DOHH2 (cell line): Measurements from ENCODE around the gene HSDL1.

Source experiments
- H3F3A ChIP-seq: fragments of 200-600 bp; sonication (generic), shearing (Covaris generic); 2 replicates; pipeline ENCODE4 v1.6.0; 2016; ENCODE audit warnings: antibody characterized with exemption, mild to moderate bottlenecking; ENCODE audit not compliant: control insufficient read depth, insufficient read depth
- H3K27ac ChIP-seq: fragments of 200-600 bp; sonication (generic); 2 replicates; pipeline ENCODE4 v1.5.1; 2014; ENCODE audit warnings: low read depth, mild to moderate bottlenecking, low read length, moderate library complexity
- H3K27me3 ChIP-seq: fragments of 200-600 bp; sonication (generic); 2 replicates; pipeline ENCODE4 v1.6.1; 2014; ENCODE audit warnings: mild to moderate bottlenecking, low read length, mixed read lengths; ENCODE audit not compliant: control insufficient read depth
- H3K36me3 ChIP-seq: fragments of 200-600 bp; sonication (generic); 2 replicates; pipeline ENCODE4 v1.6.1; 2014; ENCODE audit warnings: mild to moderate bottlenecking, low read length, moderate library complexity, mixed read lengths; ENCODE audit not compliant: control insufficient read depth
- H3K4me1 ChIP-seq: fragments of 200-600 bp; sonication (generic); 2 replicates; pipeline ENCODE4 v1.6.1; 2014; ENCODE audit warnings: mild to moderate bottlenecking, low read length, mixed read lengths; ENCODE audit not compliant: control insufficient read depth
- H3K4me2 ChIP-seq: fragments of 200-600 bp; sonication (generic); 2 replicates; pipeline ENCODE4 v1.6.0; 2014; ENCODE audit warnings: mild to moderate bottlenecking, low read length, moderate library complexity
- H3K4me3 ChIP-seq: fragments of 200-600 bp; sonication (generic); 2 replicates; pipeline ENCODE4 v1.5.1; 2014; ENCODE audit warnings: mild to moderate bottlenecking, low read length, mixed read lengths
- H3K79me2 ChIP-seq: fragments of 200-600 bp; sonication (generic); 2 replicates; pipeline ENCODE4 v1.6.1; 2014; ENCODE audit warnings: mild to moderate bottlenecking, low read length, mixed read lengths; ENCODE audit not compliant: control insufficient read depth
- H3K9me2 ChIP-seq: fragments of 200-600 bp; sonication (generic); replicated peaks from 2 replicates; pipeline ENCODE4 v1.6.1; 2014; ENCODE audit warnings: mild to moderate bottlenecking, low read length, mixed read lengths; ENCODE audit not compliant: control insufficient read depth
- H3K9me3 ChIP-seq: fragments of 200-600 bp; sonication (generic); 2 replicates; pipeline ENCODE4 v1.6.1; 2014; ENCODE audit warnings: antibody characterized with exemption, low read length, mixed read lengths; ENCODE audit not compliant: control insufficient read depth, insufficient read depth
- H4K20me1 ChIP-seq: fragments of 200-600 bp; sonication (generic); 2 replicates; pipeline ENCODE4 v1.6.0; 2014; ENCODE audit warnings: low read depth, mild to moderate bottlenecking, antibody characterized with exemption, low read length, moderate library complexity; ENCODE audit not compliant: control insufficient read depth, insufficient read depth
- EZH2phosphoT487 ChIP-seq: fragments of 200-600 bp; sonication (generic); IDR thresholded peaks from 2 replicates; pipeline ENCODE4 v1.6.1; 2017; ENCODE audit warnings: borderline replicate concordance, mild to moderate bottlenecking, antibody characterized with exemption, low read length, moderate library complexity, mixed read lengths
- TF ChIP-seq, protein P1 (sequence below): fragments of 200-600 bp; sonication (generic); IDR thresholded peaks from one replicate; pipeline ENCODE4 v1.5.1; 2014; ENCODE audit warnings: antibody characterized with exemption, mild to moderate bottlenecking, low read depth, low read length; ENCODE audit not compliant: poor library complexity, severe bottlenecking

Gene HSDL1

DNA sequence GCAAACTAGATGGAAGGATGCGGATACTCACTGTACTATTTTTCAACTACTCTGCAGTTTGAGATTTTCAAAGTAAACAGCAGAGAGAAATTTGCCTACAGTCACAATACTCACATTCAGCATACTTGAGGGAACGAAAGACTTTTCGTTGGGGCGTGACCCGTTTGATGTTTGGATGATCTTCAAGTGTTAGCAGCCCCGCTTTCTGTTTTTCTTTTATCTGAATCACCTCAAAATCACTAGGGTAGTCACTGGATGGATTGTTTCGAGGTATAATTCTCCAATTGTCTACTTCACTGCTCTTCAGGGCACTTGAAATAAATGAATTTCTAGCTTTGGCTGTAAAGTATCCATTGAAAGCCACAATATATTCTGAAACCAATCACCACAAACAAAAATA is 46.0 kb downstream of the HSDL1 start:
- no peak overlapping the region for H3K27ac ChIP-seq
- H3K4me1 ChIP-seq = peaks cover 12% of the 10 kb centered on the region
- no peaks in the 10 kb centered on the region for H3K9me2 ChIP-seq
- no peak overlapping the region for H3K4me3 ChIP-seq
- H3F3A ChIP-seq = no peaks in the 10 kb centered on the region
- no peaks in the 10 kb centered on the region for H4K20me1 ChIP-seq
- H3K27me3 ChIP-seq = no peaks in the 10 kb centered on the region
- TF ChIP-seq, protein P1, sequence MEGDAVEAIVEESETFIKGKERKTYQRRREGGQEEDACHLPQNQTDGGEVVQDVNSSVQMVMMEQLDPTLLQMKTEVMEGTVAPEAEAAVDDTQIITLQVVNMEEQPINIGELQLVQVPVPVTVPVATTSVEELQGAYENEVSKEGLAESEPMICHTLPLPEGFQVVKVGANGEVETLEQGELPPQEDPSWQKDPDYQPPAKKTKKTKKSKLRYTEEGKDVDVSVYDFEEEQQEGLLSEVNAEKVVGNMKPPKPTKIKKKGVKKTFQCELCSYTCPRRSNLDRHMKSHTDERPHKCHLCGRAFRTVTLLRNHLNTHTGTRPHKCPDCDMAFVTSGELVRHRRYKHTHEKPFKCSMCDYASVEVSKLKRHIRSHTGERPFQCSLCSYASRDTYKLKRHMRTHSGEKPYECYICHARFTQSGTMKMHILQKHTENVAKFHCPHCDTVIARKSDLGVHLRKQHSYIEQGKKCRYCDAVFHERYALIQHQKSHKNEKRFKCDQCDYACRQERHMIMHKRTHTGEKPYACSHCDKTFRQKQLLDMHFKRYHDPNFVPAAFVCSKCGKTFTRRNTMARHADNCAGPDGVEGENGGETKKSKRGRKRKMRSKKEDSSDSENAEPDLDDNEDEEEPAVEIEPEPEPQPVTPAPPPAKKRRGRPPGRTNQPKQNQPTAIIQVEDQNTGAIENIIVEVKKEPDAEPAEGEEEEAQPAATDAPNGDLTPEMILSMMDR = no peak
- TF ChIP-seq EZH2phosphoT487 = no peak
- H3K4me2 ChIP-seq = no peak overlapping the region
- H3K79me2 ChIP-seq = peaks cover 59% of the 10 kb centered on the region
- H3K36me3 ChIP-seq = peaks cover 56% of the 10 kb centered on the region
- H3K9me3 ChIP-seq = no peaks in the 10 kb centered on the region

DNA sequence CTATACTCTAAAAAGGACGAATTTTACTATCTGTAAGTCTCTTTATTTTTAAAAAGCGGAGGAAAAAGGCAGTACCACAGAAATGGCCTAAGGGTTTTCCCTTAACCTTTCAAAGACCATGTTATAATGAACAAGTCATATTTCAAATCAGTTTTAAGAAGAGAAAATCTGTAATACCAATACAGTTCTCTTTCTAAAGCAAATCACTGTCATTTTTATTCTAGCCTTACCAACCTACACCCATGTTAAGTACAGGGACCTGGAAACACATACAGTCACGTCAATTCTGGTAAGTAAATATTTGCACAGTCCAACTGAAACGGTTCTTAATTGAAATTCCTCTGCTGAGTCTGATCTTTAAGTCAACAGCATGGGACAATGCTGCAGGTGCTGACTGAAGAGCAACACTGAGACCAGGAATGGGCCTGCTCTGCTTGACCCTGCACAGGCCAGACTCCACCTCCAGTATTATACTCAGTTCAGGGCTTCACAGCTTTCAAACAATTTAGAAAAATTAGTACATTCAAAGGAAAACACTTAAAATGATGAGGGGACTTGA is 48.5 kb downstream of the HSDL1 start:
- no peak for TF ChIP-seq EZH2phosphoT487
- TF ChIP-seq, protein P1 = no peak
- H3K9me2 ChIP-seq = no peaks in the 10 kb centered on the region
- H3K9me3 ChIP-seq = no peaks in the 10 kb centered on the region
- H3K4me2 ChIP-seq = no peak overlapping the region
- no peaks in the 10 kb centered on the region for H4K20me1 ChIP-seq
- H3K4me1 ChIP-seq = peaks cover 8% of the 10 kb centered on the region
- H3K4me3 ChIP-seq = no peak overlapping the region
- peaks cover 36% of the 10 kb centered on the region for H3K79me2 ChIP-seq
- no peak overlapping the region for H3K27ac ChIP-seq
- H3K27me3 ChIP-seq = no peaks in the 10 kb centered on the region
- H3K36me3 ChIP-seq = peaks cover 74% of the 10 kb centered on the region
- H3F3A ChIP-seq = no peaks in the 10 kb centered on the region

DNA sequence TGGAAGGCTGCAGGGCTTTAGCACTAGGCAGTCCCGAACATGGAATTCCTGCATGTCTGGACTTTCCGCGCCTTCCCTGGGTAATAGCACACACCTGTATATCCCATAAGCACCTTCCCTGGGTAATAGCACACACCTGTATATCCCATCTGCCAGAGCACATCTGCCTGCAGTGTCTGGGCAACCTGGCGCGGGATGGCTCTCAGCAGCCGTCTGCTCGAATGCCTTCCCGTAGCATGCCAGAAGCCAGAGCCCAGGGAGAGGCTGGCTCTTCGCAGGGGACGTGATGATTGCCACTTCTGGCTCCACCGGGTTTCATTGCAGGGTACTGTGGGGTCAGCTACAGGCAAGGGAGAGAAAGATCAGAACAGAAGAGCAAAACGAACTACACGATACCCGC is 49.5 kb downstream of the HSDL1 start:
- Histone ChIP-seq H3K9me2 (no peaks in the 10 kb centered on the region), H3K9me3 (no peaks in the 10 kb centered on the region), H3F3A (no peaks in the 10 kb centered on the region), H3K79me2 (peaks cover 28% of the 10 kb centered on the region), H3K4me1 (peaks cover 6% of the 10 kb centered on the region), H4K20me1 (no peaks in the 10 kb centered on the region), H3K27ac (no peak overlapping the region), H3K4me2 (no peak overlapping the region), H3K36me3 (peaks cover 77% of the 10 kb centered on the region), H3K4me3 (no peak overlapping the region), H3K27me3 (no peaks in the 10 kb centered on the region)
- TF ChIP-seq, protein P1 = no peak
- TF ChIP-seq EZH2phosphoT487 = no peak

DNA sequence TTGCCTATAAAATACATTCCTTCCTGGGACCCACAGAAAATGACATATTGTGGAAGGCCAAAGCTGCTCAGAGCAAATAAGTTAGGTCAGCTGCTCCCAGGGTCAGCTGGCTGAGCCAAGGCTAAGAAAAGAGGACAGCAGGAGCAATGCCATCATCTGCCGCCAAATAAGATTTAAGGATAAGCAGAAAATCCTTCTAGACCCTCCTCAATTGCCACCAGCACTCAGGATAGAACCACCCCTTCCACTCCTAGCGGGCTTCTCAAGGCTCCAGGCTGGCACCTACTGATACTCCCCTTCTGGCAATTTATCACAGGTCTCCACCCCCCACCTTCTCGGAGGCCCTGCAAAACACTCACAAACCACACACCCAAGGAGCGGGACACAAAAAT is 51.1 kb downstream of the HSDL1 start:
- H3K27ac ChIP-seq = no peak overlapping the region
- TF ChIP-seq EZH2phosphoT487 = no peak
- TF ChIP-seq, protein P1 = no peak
- no peak overlapping the region for H3K4me3 ChIP-seq
- no peaks in the 10 kb centered on the region for H3F3A ChIP-seq
- no peaks in the 10 kb centered on the region for H4K20me1 ChIP-seq
- H3K36me3 ChIP-seq = peaks cover 88% of the 10 kb centered on the region
- H3K4me2 ChIP-seq = no peak overlapping the region
- H3K4me1 ChIP-seq = peaks cover 13% of the 10 kb centered on the region
- H3K9me3 ChIP-seq = no peaks in the 10 kb centered on the region
- H3K27me3 ChIP-seq = no peaks in the 10 kb centered on the region
- H3K79me2 ChIP-seq = peaks cover 20% of the 10 kb centered on the region
- no peaks in the 10 kb centered on the region for H3K9me2 ChIP-seq
